Ectodermal cell (in vitro differentiated cells): ENCODE results near the gene OCIAD1.
A peak's percentile ranks its signal among the peaks of the same experiment; 100 is the strongest.
"Not testable (repeated sequence)": the region's sequence is repeated elsewhere in the genome, so short reads cannot be mapped to it uniquely, and the experiment has no call there.

Experiments used
- H3K27ac ChIP-seq: 2 replicates; pipeline ENCODE4 v1.7.0; 2013; ENCODE audit warnings: mild to moderate bottlenecking, low read depth, low read length; ENCODE audit not compliant: insufficient read depth, poor library complexity, severe bottlenecking
- H3K27me3 ChIP-seq: 2 replicates; pipeline ENCODE4 v1.7.0; 2013; ENCODE audit warnings: mild to moderate bottlenecking, low read length; ENCODE audit not compliant: insufficient read depth, control insufficient read depth, poor library complexity, severe bottlenecking
- H3K36me3 ChIP-seq: one replicate; pipeline ENCODE4 v1.7.0; 2013; ENCODE audit warnings: low read length; ENCODE audit not compliant: control insufficient read depth, insufficient read depth
- H3K4me1 ChIP-seq: one replicate; pipeline ENCODE4 v1.7.0; 2013; ENCODE audit warnings: low read length; ENCODE audit not compliant: control insufficient read depth, insufficient read depth
- H3K4me3 ChIP-seq: 2 replicates; pipeline ENCODE4 v1.7.0; 2013; ENCODE audit warnings: low read depth, low read length, control low read depth; ENCODE audit not compliant: insufficient read depth
- H3K9me3 ChIP-seq: 2 replicates; pipeline ENCODE4 v1.7.0; 2013; ENCODE audit warnings: mild to moderate bottlenecking, low read length, moderate library complexity; ENCODE audit not compliant: control insufficient read depth
- WGBS, 2 experiments: methylation state at CpG; one replicate each; pipeline ENCODE4 v1.1.7; 2013; ENCODE audit warnings: missing lambda C conversion rate in 2 of 2; 5-methylcytosine and 5-hydroxymethylcytosine counted together

OCIAD1 gene

GRCh38 chr4:48816971-48817370, 13.9 kb upstream of the OCIAD1 start:
- peaks cover 6% of the 10 kb centered on the region for H3K4me1 ChIP-seq
- WGBS, 2 experiments, result 94% methylated on average over 6 of the region's 6 CpGs
- no peaks in the 10 kb centered on the region for H3K27me3 ChIP-seq

GRCh38 chr4:48821431-48821830, 9.5 kb upstream of the OCIAD1 start:
- H3K4me1 ChIP-seq, H3K9me3 ChIP-seq, H3K27me3 ChIP-seq, H3K4me3 ChIP-seq, H3K27ac ChIP-seq, H3K36me3 ChIP-seq: not testable (repeated sequence)
- WGBS, 2 experiments, result 85 to 94% methylated on average over 2 of the region's 2 CpGs

More at GRCh38 chr4:48816971-48817370, 13.9 kb upstream of the OCIAD1 start:
- Histone ChIP-seq H3K4me3 (no peak overlapping the region), H3K36me3 (no peaks in the 10 kb centered on the region), H3K27ac (no peak overlapping the region), H3K9me3 (no peaks in the 10 kb centered on the region)

- H3K27me3 ChIP-seq, result no peaks in the 10 kb centered on the region
- no peaks in the 10 kb centered on the region for H3K36me3 ChIP-seq
- H3K4me3 ChIP-seq, result no peak overlapping the region
- 94 to 96% methylated on average over 5 of the region's 5 CpGs for WGBS, 2 experiments
- H3K9me3 ChIP-seq, result no peaks in the 10 kb centered on the region
- H3K4me1 ChIP-seq, result no peaks in the 10 kb centered on the region
- no peak overlapping the region for H3K27ac ChIP-seq
Measured at GRCh38 chr4:48827622-48828021, 3.3 kb upstream of the OCIAD1 start.

GRCh38 chr4:48831532-48832030, 693 bp downstream of the OCIAD1 start:
- H3K27ac ChIP-seq, result peak overlapping the region; percentile 98
- 0 to 1% methylated on average over 7 to 10 of the region's 10 CpGs for WGBS, 2 experiments
- H3K36me3 ChIP-seq, result peaks cover 23% of the 10 kb centered on the region
- no peaks in the 10 kb centered on the region for H3K4me1 ChIP-seq
- H3K4me3 ChIP-seq, result peak overlapping the region; percentile 67
- H3K27me3 ChIP-seq, result no peaks in the 10 kb centered on the region
- no peaks in the 10 kb centered on the region for H3K9me3 ChIP-seq

GRCh38 chr4:48832571-48832970, 1.7 kb downstream of the OCIAD1 start:
- 67 to 95% methylated on average over 2 to 5 of the region's 5 CpGs for WGBS, 2 experiments
- H3K36me3 ChIP-seq, result peaks cover 27% of the 10 kb centered on the region
- H3K4me3 ChIP-seq, result peak overlapping the region; percentile 67
- H3K27ac ChIP-seq, result no peak overlapping the region
- no peaks in the 10 kb centered on the region for H3K27me3 ChIP-seq
- no peaks in the 10 kb centered on the region for H3K4me1 ChIP-seq
- H3K9me3 ChIP-seq, result no peaks in the 10 kb centered on the region

GRCh38 chr4:48836658-48837057, 5.8 kb downstream of the OCIAD1 start:
- Histone ChIP-seq H3K27ac (no peak overlapping the region), H3K9me3 (no peaks in the 10 kb centered on the region), H3K36me3 (peaks cover 35% of the 10 kb centered on the region), H3K27me3 (no peaks in the 10 kb centered on the region), H3K4me3 (no peak overlapping the region), H3K4me1 (no peaks in the 10 kb centered on the region)
- WGBS, 2 experiments, result 84 to 92% methylated on average over 4 of the region's 4 CpGs

GRCh38 chr4:48841045-48841827, 10.3 kb downstream of the OCIAD1 start:
- Histone ChIP-seq H3K27me3 (no peaks in the 10 kb centered on the region), H3K27ac (no peak overlapping the region), H3K36me3 (peaks cover 22% of the 10 kb centered on the region), H3K4me1 (no peaks in the 10 kb centered on the region), H3K9me3 (no peaks in the 10 kb centered on the region), H3K4me3 (no peak overlapping the region)
- 94 to 96% methylated on average over 9 of the region's 9 CpGs for WGBS, 2 experiments

- WGBS, 2 experiments, result 93 to 95% methylated on average over 2 of the region's 2 CpGs
- no peaks in the 10 kb centered on the region for H3K4me1 ChIP-seq
- no peaks in the 10 kb centered on the region for H3K27me3 ChIP-seq
- H3K4me3 ChIP-seq, result no peak overlapping the region
- H3K36me3 ChIP-seq, result peaks cover 12% of the 10 kb centered on the region
- H3K27ac ChIP-seq, result no peak overlapping the region
- H3K9me3 ChIP-seq, result no peaks in the 10 kb centered on the region
Measured at GRCh38 chr4:48844843-48845242, 14.0 kb downstream of the OCIAD1 start.

- not testable (repeated sequence) for H3K27me3 ChIP-seq, H3K27ac ChIP-seq, H3K4me1 ChIP-seq, H3K4me3 ChIP-seq, H3K9me3 ChIP-seq
- peaks cover 15% of the 10 kb centered on the region for H3K36me3 ChIP-seq
- WGBS, 2 experiments, result 91 to 97% methylated on average over 5 to 6 of the region's 6 CpGs
Measured at GRCh38 chr4:48848799-48849198, 17.9 kb downstream of the OCIAD1 start.

GRCh38 chr4:48851651-48852050, 20.8 kb downstream of the OCIAD1 start:
- Histone ChIP-seq H3K9me3 (no peaks in the 10 kb centered on the region), H3K27ac (no peak overlapping the region), H3K27me3 (no peaks in the 10 kb centered on the region), H3K36me3 (peaks cover 19% of the 10 kb centered on the region), H3K4me1 (no peaks in the 10 kb centered on the region), H3K4me3 (no peak overlapping the region)
- WGBS, 2 experiments, result 93 to 94% methylated on average over 1 of the region's 1 CpG
